HCT116 (cell line): ENCODE measurements around the gene KLHL40. TPM values are rescaled to one million over a fixed set of nuclear protein-coding genes. Genes with fewer than 3 reads are reported as not detected.

Source experiments
- ATAC-seq: fragments of 200-7000 bp; cut with Tn5 transposase; 2 replicates; pipeline ENCODE4 v1.9.1; 2020; ENCODE audit warnings: mild to moderate bottlenecking, moderate library complexity
- BruUV-seq: library from RNA; stranded (reverse); fragments of 400-500 nt; replicated peaks from 2 replicates; lab custom pipeline; 2021; lab: Mats Ljungman, UMichigan
- CTCF ChIA-PET: fragments of 300-600 bp; sonication (Branson Sonifier 250); formaldehyde crosslinking; loops from one replicate; lab custom pipeline; 2021; ENCODE audit warnings: antibody characterized with exemption; lab: Charles Lee
- POLR2A ChIA-PET: fragments of 300-600, 350-600 bp; sonication (Branson Sonifier 250); formaldehyde crosslinking; loops from one replicate; lab custom pipeline; 2021; ENCODE audit warnings: antibody characterized with exemption; lab: Charles Lee
- RAD21 ChIA-PET, 2 experiments: fragments of 300-600 bp; sonication (Branson Sonifier 250); formaldehyde crosslinking; loops; one replicate each; lab custom pipeline; 2023; ENCODE audit warnings: low total read pairs in 2 of 2; ENCODE audit not compliant: uncharacterized antibody in 2 of 2, unreplicated experiment in 2 of 2, low non-redundant PET in 1 of 2; lab: Charles Lee
- DNase-seq: peaks from one replicate; pipeline ENCODE4 v3.0.0-alpha.2; 2010; ENCODE audit warnings: low read depth, low spot score
- H2AFZ ChIP-seq: fragments of 200-600 bp; shearing (Covaris generic), sonication (generic); 2 replicates; pipeline ENCODE4 v1.6.1; 2017; ENCODE audit warnings: low read depth, mixed run types, mixed read lengths, antibody characterized with exemption, low read length; ENCODE audit not compliant: poor library complexity, severe bottlenecking
- H3K27ac ChIP-seq: 2 replicates; pipeline ENCODE4 v1.5.1; 2012; ENCODE audit warnings: low read depth, low read length
- H3K27me3 ChIP-seq: fragments of 200-600 bp; sonication (generic); 2 replicates; pipeline ENCODE4 v1.6.1; 2016; ENCODE audit warnings: mixed run types, low read length, mixed read lengths; ENCODE audit not compliant: insufficient read depth
- H3K36me3 ChIP-seq, 2 experiments: fragments of 200-500 bp in 1 of 2; fragments of 200-600 bp in 1 of 2; sonication (Bioruptor generic) in 1 of 2; sonication (generic) in 1 of 2; 2 replicates each; pipeline versions ENCODE4 v1.5.1 to v1.6.1; 2014 to 2016; ENCODE audit warnings: low read length in 2 of 2, inconsistent platforms in 1 of 2, mixed read lengths in 1 of 2, mixed run types in 1 of 2; ENCODE audit not compliant: insufficient read depth in 2 of 2, control insufficient read depth in 1 of 2
- H3K4me1 ChIP-seq, 2 experiments: fragments of 200-600 bp in 1 of 2; sonication (generic) in 1 of 2; 2 replicates each; pipeline versions ENCODE4 v1.5.1 to v1.6.1; 2012 to 2017; ENCODE audit warnings: low read length in 2 of 2, inconsistent platforms in 1 of 2, mild to moderate bottlenecking in 1 of 2, mixed read lengths in 1 of 2, mixed run types in 1 of 2, moderate library complexity in 1 of 2; ENCODE audit not compliant: insufficient read depth in 2 of 2, control insufficient read depth in 1 of 2
- H3K4me2 ChIP-seq: fragments of 200-600 bp; sonication (generic); 2 replicates; pipeline ENCODE4 v1.6.1; 2017; ENCODE audit warnings: mixed run types, low read length, mixed read lengths
- H3K4me3 ChIP-seq, 2 experiments: fragments of 200-600 bp in 1 of 2; sonication (generic) in 1 of 2; replicated peaks in 1 of 2; 2 replicates each; pipeline ENCODE4 v1.5.1; 2011 to 2016; ENCODE audit warnings: low read length in 2 of 2, control low read depth in 1 of 2, low read depth in 1 of 2, mild to moderate bottlenecking in 1 of 2, mixed read lengths in 1 of 2, mixed run types in 1 of 2
- H3K79me2 ChIP-seq: fragments of 200-600 bp; sonication (generic); 2 replicates; pipeline ENCODE4 v1.6.1; 2017; ENCODE audit warnings: mild to moderate bottlenecking, mixed run types, low read length, moderate library complexity, mixed read lengths; ENCODE audit not compliant: insufficient read depth
- H3K9ac ChIP-seq: fragments of 200-600 bp; sonication (generic); 2 replicates; pipeline ENCODE4 v1.6.1; 2016; ENCODE audit warnings: low read length, mixed read lengths
- H3K9me2 ChIP-seq: fragments of 200-600 bp; sonication (generic), shearing (Covaris generic); 2 replicates; pipeline ENCODE4 v1.6.1; 2017; ENCODE audit warnings: mixed run types, mild to moderate bottlenecking, moderate library complexity; ENCODE audit not compliant: insufficient read depth
- H3K9me3 ChIP-seq, 2 experiments: fragments of 200-500 bp in 1 of 2; fragments of 200-600 bp in 1 of 2; sonication (Bioruptor generic) in 1 of 2; sonication (generic) in 1 of 2; 2 replicates each; pipeline ENCODE4 v1.6.1; 2014 to 2017; ENCODE audit warnings: low read length in 2 of 2, mixed read lengths in 2 of 2, inconsistent platforms in 1 of 2, low read depth in 1 of 2, mild to moderate bottlenecking in 1 of 2, mixed run types in 1 of 2, moderate library complexity in 1 of 2; ENCODE audit not compliant: control insufficient read depth in 1 of 2, insufficient read depth in 1 of 2
- H4K20me1 ChIP-seq: fragments of 200-600 bp; sonication (generic), shearing (Covaris generic); 2 replicates; pipeline ENCODE4 v1.6.1; 2017; ENCODE audit warnings: mixed run types, mild to moderate bottlenecking, moderate library complexity; ENCODE audit not compliant: insufficient read depth
- ATF3 ChIP-seq: IDR thresholded peaks from 2 replicates; pipeline ENCODE4 v1.6.1; 2012
- CBX3 ChIP-seq: IDR thresholded peaks from 2 replicates; pipeline ENCODE4 v1.6.1; 2012; ENCODE audit warnings: low read depth
- FOSL1 ChIP-seq: IDR thresholded peaks from 2 replicates; pipeline ENCODE4 v1.6.1; 2012; ENCODE audit warnings: low read depth
- JUND ChIP-seq: IDR thresholded peaks from 2 replicates; pipeline ENCODE4 v1.6.1; 2012
- MAX ChIP-seq: IDR thresholded peaks from 2 replicates; pipeline ENCODE4 v1.6.1; 2012
- POLR2AphosphoS5 ChIP-seq: IDR thresholded peaks from 2 replicates; pipeline ENCODE4 v1.6.1; 2011; ENCODE audit warnings: mild to moderate bottlenecking, low read depth, low read length, moderate library complexity
- RAD21 ChIP-seq: IDR thresholded peaks from 2 replicates; pipeline ENCODE4 v1.6.1; 2012; ENCODE audit warnings: low read depth, mild to moderate bottlenecking
- SRF ChIP-seq: IDR thresholded peaks from 2 replicates; pipeline ENCODE4 v1.6.1; 2012; ENCODE audit warnings: low read depth
- YY1 ChIP-seq: IDR thresholded peaks from 2 replicates; pipeline ENCODE4 v1.6.1; 2011; ENCODE audit warnings: low read length, low read depth, moderate library complexity, mild to moderate bottlenecking; ENCODE audit not compliant: insufficient replicate concordance; ENCODE audit errors: extremely low read depth
- ZBTB33 ChIP-seq: IDR thresholded peaks from 2 replicates; pipeline ENCODE4 v1.6.1; 2011; ENCODE audit warnings: mild to moderate bottlenecking, low read length, moderate library complexity; ENCODE audit not compliant: insufficient replicate concordance; ENCODE audit errors: extremely low read depth
- ZNF274 ChIP-seq: fragments of 200-500 bp; sonication (Bioruptor generic); IDR thresholded peaks from 2 replicates; pipeline ENCODE4 v1.6.1; 2014; ENCODE audit warnings: mild to moderate bottlenecking, low read depth, low read length, inconsistent platforms
- intact Hi-C: fragments of 100-400 bp; cut with micrococcal nuclease; formaldehyde crosslinking; loops from 2 replicates; pipeline ENCODE4 v1.10.0; 2022
- total RNA-seq: library from RNA; stranded (reverse); gene quantifications from one replicate; pipeline ENCODE4 v1.2.1, GENCODE V29; 2021; ENCODE audit not compliant: unreplicated experiment

KLHL40 gene
- total RNA-seq, 1 experiment from 2014 or later: not detected

- intact Hi-C loops: loop anchor here (5.0 kb wide), 1 partner anchor 87 kb away; the partner anchor contains the start of gene ZBTB47
- no peak overlapping the region for H3K27ac ChIP-seq
- no TSS peak for BruUV-seq
- H3K9me2 ChIP-seq: no peaks in the 10 kb centered on the region
- DNase-seq (no peak), ATAC-seq (no peak)
- TF ChIP-seq ZBTB33: no peak
- no peaks in the 10 kb centered on the region for H3K27me3 ChIP-seq
- no peak overlapping the region for H3K4me2 ChIP-seq
- RAD21 ChIA-PET: no interaction called here
- H3K4me1 ChIP-seq: peaks cover 0 to 6% of the 10 kb centered on the region in 2 experiments; a peak in 2 of 4 replicates
- H4K20me1 ChIP-seq: no peaks in the 10 kb centered on the region
- H3K9me3 ChIP-seq: no peaks in the 10 kb centered on the region
- H3K9ac ChIP-seq: no peak overlapping the region
- H2AFZ ChIP-seq: no peak overlapping the region
- no peaks in the 10 kb centered on the region for H3K36me3 ChIP-seq
- POLR2A ChIA-PET: no interaction called here
- H3K4me3 ChIP-seq: no peak overlapping the region
- no peaks in the 10 kb centered on the region for H3K79me2 ChIP-seq
- CTCF ChIA-PET: no interaction called here
Observed at GRCh38 chr3:42739401-42740158, 54.2 kb downstream of the KLHL40 start.

GRCh38 chr3:42741796-42742195 is 56.5 kb downstream of the KLHL40 start:
- no peaks in the 10 kb centered on the region for H3K9me2 ChIP-seq
- H3K27me3 ChIP-seq: no peaks in the 10 kb centered on the region
- intact Hi-C loops: loop anchor here (5.0 kb wide), 1 partner anchor 89 kb away; the partner anchor contains the start of gene ZBTB47
- no peak overlapping the region for H3K9ac ChIP-seq
- no TSS peak for BruUV-seq
- DNase-seq (no peak), ATAC-seq (no peak)
- H3K4me2 ChIP-seq: no peak overlapping the region
- ChIA-PET CTCF (no interaction called here), RAD21 (no interaction called here), POLR2A (no interaction called here)
- H3K79me2 ChIP-seq: no peaks in the 10 kb centered on the region
- peaks cover 0 to 22% of the 10 kb centered on the region in 2 experiments; a peak in 2 of 4 replicates for H3K4me1 ChIP-seq
- no peak overlapping the region for H2AFZ ChIP-seq
- no peaks in the 10 kb centered on the region for H4K20me1 ChIP-seq
- H3K4me3 ChIP-seq: no peak overlapping the region
- H3K36me3 ChIP-seq: no peaks in the 10 kb centered on the region
- H3K9me3 ChIP-seq: no peaks in the 10 kb centered on the region
- no peak overlapping the region for H3K27ac ChIP-seq
- no peak for TF ChIP-seq CBX3
- no peak for TF ChIP-seq MAX
- no peak for TF ChIP-seq ZBTB33
- no peak for TF ChIP-seq YY1
- no peak for TF ChIP-seq RAD21
- no peak for TF ChIP-seq FOSL1
- TF ChIP-seq POLR2AphosphoS5: no peak
- no peak for TF ChIP-seq JUND
- TF ChIP-seq ZNF274: no peak
- TF ChIP-seq SRF: no peak
- TF ChIP-seq ATF3: no peak
